K562 (cell line): ENCODE measurements around the gene USP44. TPM values are rescaled to one million over a fixed set of nuclear protein-coding genes. Genes with fewer than 3 reads are reported as not detected.

Experiments used
- ATAC-seq: fragments of 200-7000 bp; cut with Tn5 transposase; 3 replicates; pipeline ENCODE4 v1.9.1; 2020; ENCODE audit warnings: moderate library complexity
- BruUV-seq: library from RNA; stranded (reverse); fragments of 400-500 nt; replicated peaks from 2 replicates; lab custom pipeline; 2021; lab: Mats Ljungman, UMichigan
- CTCF ChIA-PET: fragments of 300-600 bp; formaldehyde crosslinking; extraction: SDS; loops from one replicate; lab custom pipeline; 2021; ENCODE audit warnings: low intra/inter-chr PET ratio; lab: Yijun Ruan, JAX
- POLR2A ChIA-PET: fragments of 300-600, 350-650 bp; sonication (Branson Sonifier 250); formaldehyde crosslinking; extraction: SDS; loops from one replicate; lab custom pipeline; 2021; ENCODE audit warnings: antibody characterized with exemption, inconsistent platforms; lab: Yijun Ruan, JAX
- DNase-seq, 4 experiments: peaks; one replicate each; pipeline versions ENCODE4 v3.0.0 to v3.0.0-alpha.2; 2011 to 2018; ENCODE audit warnings: low spot score in 3 of 4, mixed read lengths in 3 of 4; ENCODE audit errors: extremely low read depth in 1 of 4
- FAIRE-seq: peaks from 2 replicates; lab custom pipeline; 2011; peaks lifted over from hg19 to GRCh38; lab: Jason Lieb, UNC
- H2AFZ ChIP-seq: 2 replicates; pipeline ENCODE4 v1.6.0; 2011; ENCODE audit warnings: low read depth, low read length, control low read depth, inconsistent platforms
- H3K27ac ChIP-seq: fragments of 200-600 bp; 3 replicates; pipeline ENCODE4 v1.8.0; 2011; ENCODE audit warnings: low read depth, mild to moderate bottlenecking, control low read depth, inconsistent platforms, low read length, moderate library complexity, mixed read lengths; ENCODE audit errors: extremely low read depth
- H3K27me3 ChIP-seq, 2 experiments: fragments of 300-600 bp in 1 of 2; 2 replicates in 1 of 2; 3 replicates in 1 of 2; pipeline versions ENCODE4 v1.6.0 to v1.8.0; 2011; ENCODE audit warnings: inconsistent platforms in 2 of 2, low read length in 2 of 2, mild to moderate bottlenecking in 1 of 2, mixed read lengths in 1 of 2, moderate library complexity in 1 of 2; ENCODE audit not compliant: control insufficient read depth in 2 of 2, insufficient read depth in 2 of 2
- H3K36me3 ChIP-seq: fragments of 300-600 bp; 3 replicates; pipeline ENCODE4 v1.8.0; 2011; ENCODE audit warnings: mild to moderate bottlenecking, low read length, inconsistent platforms; ENCODE audit not compliant: control insufficient read depth, insufficient read depth
- H3K4me1 ChIP-seq, 2 experiments: fragments of 200-600 bp in 1 of 2; replicated peaks in 1 of 2; 2 replicates in 1 of 2; 3 replicates in 1 of 2; pipeline versions ENCODE4 v1.5.1 to v1.8.0; 2011; ENCODE audit warnings: inconsistent platforms in 2 of 2, low read length in 2 of 2, mild to moderate bottlenecking in 1 of 2, mixed read lengths in 1 of 2, moderate library complexity in 1 of 2; ENCODE audit not compliant: control insufficient read depth in 2 of 2, insufficient read depth in 2 of 2
- H3K4me2 ChIP-seq: 2 replicates; pipeline ENCODE4 v1.6.1; 2011; ENCODE audit warnings: low read length, control low read depth, inconsistent platforms, mixed read lengths; ENCODE audit not compliant: insufficient read depth
- H3K4me3 ChIP-seq: fragments of 200-600 bp; sonication (generic), shearing (Covaris generic); 2 replicates; pipeline ENCODE4 v1.5.1; 2016; ENCODE audit warnings: control low read depth, inconsistent platforms
- H3K79me2 ChIP-seq: fragments of 200-600 bp; 3 replicates; pipeline ENCODE4 v1.8.0; 2011; ENCODE audit warnings: low read length, inconsistent platforms; ENCODE audit not compliant: control insufficient read depth, insufficient read depth
- H3K9ac ChIP-seq, 2 experiments: 2 replicates each; pipeline versions ENCODE4 v1.6.0 to v1.6.1; 2011; ENCODE audit warnings: low read depth in 2 of 2, low read length in 2 of 2, control low read depth in 1 of 2, inconsistent platforms in 1 of 2, mild to moderate bottlenecking in 1 of 2, mixed read lengths in 1 of 2; ENCODE audit not compliant: insufficient read depth in 1 of 2
- H3K9me1 ChIP-seq: one replicate; pipeline ENCODE4 v1.6.0; 2011; ENCODE audit warnings: inconsistent platforms, mild to moderate bottlenecking, low read length, moderate library complexity; ENCODE audit not compliant: control insufficient read depth, insufficient read depth
- H3K9me3 ChIP-seq: replicated peaks from 2 replicates; pipeline ENCODE4 v1.5.1; 2011; ENCODE audit warnings: low read depth, low read length, inconsistent platforms; ENCODE audit not compliant: control insufficient read depth, insufficient read depth
- H4K20me1 ChIP-seq: replicated peaks from 2 replicates; pipeline ENCODE4 v1.6.1; 2011; ENCODE audit warnings: low read length, inconsistent platforms, mixed read lengths; ENCODE audit not compliant: control insufficient read depth, insufficient read depth
- CEBPB ChIP-seq: fragments of 450-650 bp; IDR thresholded peaks from 2 replicates; pipeline ENCODE4 v1.6.1; 2016; ENCODE audit warnings: missing genetic modification characterization, missing compliant biosample characterization
- CHD2 ChIP-seq: IDR thresholded peaks from 2 replicates; pipeline ENCODE4 v1.6.1; 2011; ENCODE audit warnings: low read depth, low read length
- DEAF1 ChIP-seq: fragments of 450-650 bp; formaldehyde crosslinking; IDR thresholded peaks from 2 replicates; pipeline ENCODE4 v1.4.0; 2020; ENCODE audit warnings: mild to moderate bottlenecking, moderate library complexity
- E4F1 ChIP-seq: fragments of 250-450 bp; sonication (Bioruptor Pico); IDR thresholded peaks from 2 replicates; pipeline ENCODE4 v1.5.0; 2021; ENCODE audit warnings: mild to moderate bottlenecking, borderline replicate concordance
- ETV1 ChIP-seq: fragments of 450-650 bp; conservative IDR thresholded peaks from 2 replicates; pipeline ENCODE4 v1.6.1; 2016; ENCODE audit warnings: missing genetic modification characterization, control low read depth, low read depth, missing compliant biosample characterization
- KDM4B ChIP-seq, 2 experiments: fragments of 450-650 bp in 1 of 2; sonication (generic) in 1 of 2; IDR thresholded peaks; 2 replicates each; pipeline ENCODE4 v1.6.1; 2016 to 2017; ENCODE audit warnings: borderline replicate concordance in 2 of 2, antibody characterized with exemption in 1 of 2, low read depth in 1 of 2, mild to moderate bottlenecking in 1 of 2
- MAFG ChIP-seq: fragments of 450-650 bp; conservative IDR thresholded peaks from 2 replicates; pipeline ENCODE4 v1.6.1; 2016; ENCODE audit warnings: missing genetic modification characterization, missing compliant biosample characterization
- NFE2 ChIP-seq: IDR thresholded peaks from 2 replicates; pipeline ENCODE4 v1.6.1; 2014; ENCODE audit warnings: antibody characterized with exemption, low read depth
- POU5F1 ChIP-seq: fragments of 150-350 bp; IDR thresholded peaks from 2 replicates; pipeline ENCODE4 v1.6.1; 2014; ENCODE audit warnings: borderline replicate concordance, low read length, low read depth, mild to moderate bottlenecking; ENCODE audit not compliant: partially characterized antibody
- RAD51 ChIP-seq: fragments of 450-650 bp; IDR thresholded peaks from 2 replicates; pipeline ENCODE4 v1.7.1; 2016; ENCODE audit warnings: low read depth, mild to moderate bottlenecking, borderline replicate concordance
- STAT5B ChIP-seq: fragments of 250-450 bp; sonication (Bioruptor Pico); IDR thresholded peaks from 2 replicates; pipeline ENCODE4 v1.8.0; 2021; ENCODE audit warnings: mild to moderate bottlenecking, inconsistent platforms
- ZNF511 ChIP-seq: sonication (generic); formaldehyde crosslinking; IDR thresholded peaks from 2 replicates; pipeline ENCODE4 v1.8.0; 2022; ENCODE audit warnings: mild to moderate bottlenecking, missing genetic modification reagents
- ZNF589 ChIP-seq: fragments of 200-800 bp; sonication (Bioruptor generic); IDR thresholded peaks from 2 replicates; pipeline ENCODE4 v1.6.1; 2016; ENCODE audit warnings: low read depth, missing genetic modification characterization, missing compliant biosample characterization
- ZNF75A ChIP-seq: fragments of 450-650 bp; formaldehyde crosslinking; IDR thresholded peaks from 2 replicates; pipeline ENCODE4 v1.4.0; 2020; ENCODE audit warnings: mild to moderate bottlenecking
- WGBS: fragments of 100-300 bp; shearing (Covaris generic); methylation state at CpG from one replicate; pipeline ENCODE4 v1.1.6; 2016; ENCODE audit warnings: low coverage, mixed read lengths; ENCODE audit not compliant: insufficient coverage; ENCODE audit errors: missing lambda C conversion rate; 5-methylcytosine and 5-hydroxymethylcytosine counted together
- in situ Hi-C: fragments of 300-500 bp; cut with MboI; formaldehyde crosslinking; loops from 4 replicates; pipeline ENCODE4 v1.15.0; 2018; ENCODE audit warnings: inconsistent platforms, mixed read lengths
- intact Hi-C: fragments of 100-400 bp; cut with micrococcal nuclease; formaldehyde crosslinking; loops from 2 replicates; pipeline ENCODE4 v1.14.2; 2022
- polyA plus RNA-seq, 8 experiments: library from polyadenylated mRNA; depleted of rRNA in 4 of 8; stranded (reverse) in 5 of 8; unstranded in 3 of 8; fragments of >200 nt; fragmentation: Nextera tagmentation in 2 of 8; fragmentation: Illumina TruSeq in 1 of 8; extraction: Ambion mirVana in 2 of 8; extraction: Trizol in 1 of 8; gene quantifications; 2 replicates each; pipeline versions ENCODE4 v1.2.1 to v1.2.3, GENCODE V29; 2011 to 2014; ENCODE audit warnings: inconsistent platforms in 1 of 8, missing spikeins in 1 of 8
- total RNA-seq, 7 experiments: library from RNA; depleted of rRNA in 6 of 7; stranded (reverse); fragments of >200 nt in 6 of 7; fragmentation: Illumina TruSeq in 2 of 7; extraction: Trizol in 2 of 7; gene quantifications; 2 replicates each; pipeline versions ENCODE4 v1.2.1 to v1.2.3, GENCODE V29; 2011 to 2021; ENCODE audit warnings: low replicate concordance in 1 of 7

The USP44 gene
- total and polyA plus RNA-seq, 9 of the 15 experiments (the other 6 are each of a cell fraction or from before 2014, with no cell fraction given) = 2.1 to 5.7 (median 2.8) TPM

DNA sequence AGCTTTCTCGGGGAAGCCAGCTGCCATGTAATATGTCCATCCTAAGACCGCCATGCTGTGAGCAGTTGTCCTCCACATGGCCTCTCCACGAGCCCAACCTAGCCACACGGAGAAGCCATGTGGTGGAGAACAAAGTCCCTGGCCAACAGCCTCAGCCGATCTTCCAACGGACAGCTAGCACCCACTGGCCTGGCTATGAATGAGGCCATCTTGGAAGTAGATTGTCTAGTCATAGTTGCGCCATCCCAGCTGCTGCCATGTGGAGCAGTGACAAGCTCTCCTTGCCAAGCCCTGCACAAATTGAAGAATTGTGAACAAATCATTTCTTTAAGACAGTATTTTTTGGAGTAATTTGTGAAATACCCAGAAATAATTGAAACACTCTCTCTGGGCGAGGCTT lies 49.3 kb upstream of the USP44 start:
- no peaks in the 10 kb centered on the region for H3K9me3 ChIP-seq
- H3K79me2 ChIP-seq = no peaks in the 10 kb centered on the region
- H3K4me1 ChIP-seq = no peaks in the 10 kb centered on the region
- no peak overlapping the region for H3K9ac ChIP-seq
- intact Hi-C loops (loop anchor here (10.0 kb wide), 1 partner anchor 314 kb away; no protein-coding TSS in a partner anchor), in situ Hi-C loops (loop anchor here (25.0 kb wide), 1 partner anchor 912 kb away; no protein-coding TSS in a partner anchor)
- H3K9me1 ChIP-seq = no peaks in the 10 kb centered on the region
- ATAC-seq = peak; percentile 67
- no TSS peak for BruUV-seq
- H3K36me3 ChIP-seq = no peaks in the 10 kb centered on the region
- peak overlapping the region; percentile 77; the same call in 1 of the 2 replicates for H2AFZ ChIP-seq
- H4K20me1 ChIP-seq = no peaks in the 10 kb centered on the region
- ChIA-PET POLR2A (interaction anchor here (0.9 kb wide), 1 partner anchor 18 kb away, joined by 3 read pairs; no protein-coding TSS in a partner anchor), CTCF (no interaction called here)
- H3K27me3 ChIP-seq = peaks cover 3 to 7% of the 10 kb centered on the region in 2 experiments; a peak in 3 of 5 replicates
- H3K27ac ChIP-seq = no peak overlapping the region
- FAIRE-seq = no peak
- H3K4me3 ChIP-seq = no peak overlapping the region
- WGBS = 4% methylated on average over 8 of the region's 8 CpGs
- no peak overlapping the region for H3K4me2 ChIP-seq
- no peak for DNase-seq
- no peak for TF ChIP-seq ZNF589 (CRISPR knock-in tag)
- TF ChIP-seq RAD51 = no peak
- TF ChIP-seq STAT5B (CRISPR knock-in tag) = no peak
- TF ChIP-seq CEBPB (tag) = peak; percentile 70
- no peak for TF ChIP-seq ZNF511 (CRISPR knock-in tag)
- no peak for TF ChIP-seq E4F1
- no peak for TF ChIP-seq POU5F1
- no peak for TF ChIP-seq KDM4B (IDR thresholded peaks at IDR 0.05; ENCODE audit: borderline replicate concordance in 2 of 2, low read depth in 1 of 2)
- TF ChIP-seq MAFG = no peak
- TF ChIP-seq NFE2 = peak; percentile 73
- no peak for TF ChIP-seq ZNF75A (CRISPR knock-in tag)
- TF ChIP-seq DEAF1 = no peak
- TF ChIP-seq CHD2 = no peak
- TF ChIP-seq ETV1 = no peak
